HS-5 (cell line): ENCODE data around the gene PRDM12.

ENCODE experiments used
- DNase-seq: peaks from one replicate; pipeline ENCODE4 v3.0.0-alpha.2; 2012; ENCODE audit warnings: low read depth

PRDM12 gene

DNA sequence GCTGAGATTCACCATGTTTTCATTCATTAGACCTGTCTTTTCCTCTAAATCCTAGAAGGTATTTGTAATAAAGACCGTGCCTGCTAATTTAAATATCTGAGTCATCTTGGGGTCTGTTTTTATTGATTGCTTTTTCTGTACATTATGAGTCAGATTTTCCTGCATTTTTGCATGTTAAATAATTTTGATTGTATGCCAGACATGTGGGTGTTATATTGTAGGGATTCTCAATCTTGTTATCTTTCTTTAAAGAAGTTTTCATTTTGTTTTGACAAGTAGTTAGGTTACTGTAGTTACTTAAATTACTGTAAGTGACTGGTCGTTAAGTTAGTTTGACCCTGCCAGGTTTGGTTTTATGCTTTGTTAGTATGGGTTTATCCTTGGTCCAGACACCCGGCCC lies 64.3 kb downstream of the PRDM12 start:
- DNase-seq = peak; percentile 74

DNA sequence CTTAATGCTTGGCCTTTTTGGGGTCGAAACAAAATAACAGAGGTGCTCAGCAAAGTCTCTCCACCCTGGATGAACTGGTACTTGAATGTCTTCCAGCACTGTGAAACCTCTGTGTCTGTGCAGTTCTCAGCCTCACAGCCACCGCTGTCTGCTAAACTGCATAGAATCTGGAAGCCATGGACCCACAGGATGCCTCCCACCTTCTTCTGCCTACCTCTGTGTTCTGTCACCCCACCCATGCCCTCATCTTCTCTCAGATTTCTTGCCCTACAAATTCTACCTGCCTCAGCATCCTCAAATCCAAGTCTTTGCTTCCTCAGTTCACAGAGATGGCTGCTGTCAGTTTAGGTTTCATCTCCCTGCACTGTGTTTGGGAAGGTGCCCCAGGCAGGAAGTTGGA lies 64.8 kb downstream of the PRDM12 start:
- no peak for DNase-seq

DNA sequence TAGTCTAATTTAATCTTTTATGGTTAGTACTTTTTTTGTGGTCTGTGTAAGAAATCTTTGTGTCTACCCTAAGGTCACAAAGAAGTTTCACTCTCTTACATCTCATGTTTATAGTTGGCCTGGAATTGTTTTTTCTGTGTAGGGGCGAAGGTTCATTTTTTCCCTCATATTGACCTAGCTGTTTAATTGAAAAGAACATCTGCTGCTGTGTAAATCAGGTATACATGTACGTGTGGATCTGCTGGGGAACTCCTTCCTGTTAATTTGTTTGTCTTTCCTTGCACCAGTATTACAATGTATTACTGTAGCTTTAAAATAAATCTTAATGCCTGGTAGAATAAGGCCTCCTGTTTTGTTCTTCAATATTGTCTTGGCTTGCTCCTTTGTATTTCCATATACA lies 67.0 kb downstream of the PRDM12 start:
- no peak for DNase-seq

DNA sequence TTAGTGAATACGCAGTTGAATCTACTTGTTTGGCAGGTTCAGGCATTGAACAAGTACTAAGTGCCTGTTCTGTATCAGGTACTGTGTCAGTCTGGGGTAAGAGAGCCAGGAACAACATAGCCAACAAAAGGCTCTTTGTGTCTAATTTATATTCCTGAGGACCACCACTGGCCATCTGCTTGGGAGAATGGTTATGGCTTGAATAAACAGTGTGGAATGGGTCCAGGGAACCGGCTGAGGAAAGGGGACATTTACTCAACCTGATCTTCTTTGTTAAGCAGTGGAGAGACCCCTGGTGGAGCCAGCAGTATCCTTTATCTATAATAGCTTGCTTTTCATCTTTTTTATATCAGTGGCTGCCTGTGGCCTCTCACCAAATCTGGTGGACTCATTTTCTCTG lies 67.7 kb downstream of the PRDM12 start:
- no peak for DNase-seq
